K562 (cell line): ENCODE measurements around the gene NUDT2. TPM values are rescaled to one million over a fixed set of nuclear protein-coding genes. Genes with fewer than 3 reads are reported as not detected.

ENCODE experiments used
- GTF2F1 ChIP-seq: IDR thresholded peaks from 2 replicates; pipeline ENCODE4 v1.6.1; 2011; ENCODE audit warnings: low read depth, low read length, improper control_type of control experiment
- NFRKB ChIP-seq: fragments of 450-650 bp; IDR thresholded peaks from 2 replicates; pipeline ENCODE4 v1.6.1; 2016; ENCODE audit warnings: low read depth
- OTX1 ChIP-seq: fragments of 450-650 bp; formaldehyde crosslinking; IDR thresholded peaks from 2 replicates; pipeline ENCODE4 v1.4.0; 2022; ENCODE audit warnings: mild to moderate bottlenecking
- TBP ChIP-seq: optimal IDR thresholded peaks from 2 replicates; pipeline ENCODE3; 2011; ENCODE audit warnings: low read depth, low read length, improper control_type of control experiment
- ZFX ChIP-seq: sonication (generic); formaldehyde crosslinking; IDR thresholded peaks from 2 replicates; pipeline ENCODE4 v1.8.0; 2022; ENCODE audit warnings: mild to moderate bottlenecking, missing genetic modification reagents, moderate library complexity
- ZNF143 ChIP-seq: sonication (generic); formaldehyde crosslinking; IDR thresholded peaks from 2 replicates; pipeline ENCODE4 v1.9.0; 2022; ENCODE audit warnings: mild to moderate bottlenecking, missing genetic modification reagents
- ZNF75A ChIP-seq: fragments of 450-650 bp; formaldehyde crosslinking; IDR thresholded peaks from 2 replicates; pipeline ENCODE4 v1.4.0; 2020; ENCODE audit warnings: mild to moderate bottlenecking
- polyA plus RNA-seq, 8 experiments: library from polyadenylated mRNA; depleted of rRNA in 4 of 8; stranded (reverse) in 5 of 8; unstranded in 3 of 8; fragments of >200 nt; fragmentation: Nextera tagmentation in 2 of 8; fragmentation: Illumina TruSeq in 1 of 8; extraction: Ambion mirVana in 2 of 8; extraction: Trizol in 1 of 8; gene quantifications; 2 replicates each; pipeline versions ENCODE4 v1.2.1 to v1.2.3, GENCODE V29; 2011 to 2014; ENCODE audit warnings: inconsistent platforms in 1 of 8, missing spikeins in 1 of 8
- total RNA-seq, 7 experiments: library from RNA; depleted of rRNA in 6 of 7; stranded (reverse); fragments of >200 nt in 6 of 7; fragmentation: Illumina TruSeq in 2 of 7; extraction: Trizol in 2 of 7; gene quantifications; 2 replicates each; pipeline versions ENCODE4 v1.2.1 to v1.2.3, GENCODE V29; 2011 to 2021; ENCODE audit warnings: low replicate concordance in 1 of 7
- TF ChIP-seq, protein P1 (sequence below): sonication (generic); IDR thresholded peaks from 2 replicates; pipeline ENCODE4 v1.6.1; 2016
- TF ChIP-seq, protein P2 (sequence below): fragments of 250-450 bp; sonication (Bioruptor Pico); IDR thresholded peaks from 2 replicates; pipeline ENCODE4 v1.4.0; 2020; ENCODE audit warnings: mild to moderate bottlenecking, moderate library complexity, borderline replicate concordance
- TF ChIP-seq, protein P3 (sequence below): conservative IDR thresholded peaks from 2 replicates; pipeline ENCODE4 v1.6.1; 2011; ENCODE audit warnings: low read depth, mild to moderate bottlenecking, low read length; ENCODE audit not compliant: control insufficient read depth
- TF ChIP-seq, protein P4 (sequence below): fragments of 450-650 bp; IDR thresholded peaks from 2 replicates; pipeline ENCODE4 v1.6.1; 2016; ENCODE audit warnings: missing biosample characterization, missing genetic modification characterization
- TF ChIP-seq, protein P5 (sequence below), 3 experiments: fragments of 200-800 bp in 1 of 3; fragments of 250-450 bp in 1 of 3; fragments of 450-650 bp in 1 of 3; sonication (Bioruptor Pico) in 1 of 3; sonication (Bioruptor generic) in 1 of 3; formaldehyde crosslinking in 1 of 3; IDR thresholded peaks; 2 replicates each; pipeline versions ENCODE4 v1.6.1 to v1.8.0; 2016 to 2022; ENCODE audit warnings: mild to moderate bottlenecking in 2 of 3, missing genetic modification characterization in 2 of 3, missing compliant biosample characterization in 1 of 3, moderate library complexity in 1 of 3
- TF ChIP-seq, protein P6 (sequence below): sonication (generic); formaldehyde crosslinking; IDR thresholded peaks from 2 replicates; pipeline ENCODE4 v1.8.1; 2023; ENCODE audit warnings: mild to moderate bottlenecking, missing genetic modification reagents, moderate library complexity
- TF ChIP-seq, protein P7 (sequence below): fragments of 450-650 bp; IDR thresholded peaks from 2 replicates; pipeline ENCODE4 v1.6.1; 2016

NUDT2 gene
- total and polyA plus RNA-seq, 9 of the 15 experiments (the other 6 are each of a cell fraction or from before 2014, with no cell fraction given): 11.5 to 28.1 (median 19.0) TPM

DNA sequence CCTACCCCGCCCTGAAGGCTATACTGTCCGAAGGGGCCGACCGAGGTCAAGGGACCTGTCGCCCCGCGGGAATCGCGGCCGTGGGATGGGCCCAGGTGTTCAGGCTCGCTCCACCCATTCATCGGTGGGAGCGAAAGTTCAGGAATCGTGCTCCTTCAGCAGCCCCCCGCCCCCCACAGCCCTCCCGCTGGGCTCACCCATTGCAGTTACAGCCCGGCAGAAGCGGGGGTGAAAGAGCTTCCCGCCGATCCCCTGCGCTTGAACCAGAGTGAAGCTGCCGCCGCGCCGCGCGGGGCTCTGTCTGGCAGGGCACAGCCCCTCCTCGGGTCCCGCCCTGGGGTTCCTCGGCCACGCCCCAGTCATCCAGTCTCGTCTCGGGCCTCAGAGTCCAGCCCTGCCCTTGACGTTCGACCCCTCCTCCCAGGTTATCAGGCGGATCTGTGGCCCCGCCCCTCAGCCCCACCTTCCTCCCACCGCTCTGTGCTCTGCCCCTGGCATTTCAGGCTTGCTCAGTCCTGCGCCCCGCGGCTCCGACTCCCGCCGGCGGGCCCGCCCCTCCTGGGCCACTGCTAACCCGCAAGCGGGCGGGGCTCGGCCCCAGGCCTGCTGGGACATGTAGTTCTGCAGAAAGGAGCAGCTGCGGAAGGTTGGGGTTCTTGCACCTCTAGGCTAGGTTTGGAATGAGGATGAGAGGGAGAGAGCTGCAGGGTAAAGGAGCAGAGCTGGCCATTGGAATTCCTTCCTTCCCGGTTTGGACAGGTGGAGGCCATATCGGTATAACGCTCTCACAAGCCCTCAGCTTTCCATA lies 47.4 kb downstream of the NUDT2 start, which contains the start of gene MYORG (continued):
- TF ChIP-seq, protein P1, sequence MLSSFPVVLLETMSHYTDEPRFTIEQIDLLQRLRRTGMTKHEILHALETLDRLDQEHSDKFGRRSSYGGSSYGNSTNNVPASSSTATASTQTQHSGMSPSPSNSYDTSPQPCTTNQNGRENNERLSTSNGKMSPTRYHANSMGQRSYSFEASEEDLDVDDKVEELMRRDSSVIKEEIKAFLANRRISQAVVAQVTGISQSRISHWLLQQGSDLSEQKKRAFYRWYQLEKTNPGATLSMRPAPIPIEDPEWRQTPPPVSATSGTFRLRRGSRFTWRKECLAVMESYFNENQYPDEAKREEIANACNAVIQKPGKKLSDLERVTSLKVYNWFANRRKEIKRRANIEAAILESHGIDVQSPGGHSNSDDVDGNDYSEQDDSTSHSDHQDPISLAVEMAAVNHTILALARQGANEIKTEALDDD: no peak; the same call in 1 of the 2 replicates
- TF ChIP-seq ZNF75A (CRISPR knock-in tag) (no peak), NFRKB (no peak), OTX1 (no peak), GTF2F1 (no peak), ZNF143 (CRISPR knock-in tag) (peak; percentile 93), TBP (peak; percentile 18), ZFX (CRISPR knock-in tag) (peak; percentile 41; the same call in 1 of the 2 replicates)
- TF ChIP-seq, protein P2, sequence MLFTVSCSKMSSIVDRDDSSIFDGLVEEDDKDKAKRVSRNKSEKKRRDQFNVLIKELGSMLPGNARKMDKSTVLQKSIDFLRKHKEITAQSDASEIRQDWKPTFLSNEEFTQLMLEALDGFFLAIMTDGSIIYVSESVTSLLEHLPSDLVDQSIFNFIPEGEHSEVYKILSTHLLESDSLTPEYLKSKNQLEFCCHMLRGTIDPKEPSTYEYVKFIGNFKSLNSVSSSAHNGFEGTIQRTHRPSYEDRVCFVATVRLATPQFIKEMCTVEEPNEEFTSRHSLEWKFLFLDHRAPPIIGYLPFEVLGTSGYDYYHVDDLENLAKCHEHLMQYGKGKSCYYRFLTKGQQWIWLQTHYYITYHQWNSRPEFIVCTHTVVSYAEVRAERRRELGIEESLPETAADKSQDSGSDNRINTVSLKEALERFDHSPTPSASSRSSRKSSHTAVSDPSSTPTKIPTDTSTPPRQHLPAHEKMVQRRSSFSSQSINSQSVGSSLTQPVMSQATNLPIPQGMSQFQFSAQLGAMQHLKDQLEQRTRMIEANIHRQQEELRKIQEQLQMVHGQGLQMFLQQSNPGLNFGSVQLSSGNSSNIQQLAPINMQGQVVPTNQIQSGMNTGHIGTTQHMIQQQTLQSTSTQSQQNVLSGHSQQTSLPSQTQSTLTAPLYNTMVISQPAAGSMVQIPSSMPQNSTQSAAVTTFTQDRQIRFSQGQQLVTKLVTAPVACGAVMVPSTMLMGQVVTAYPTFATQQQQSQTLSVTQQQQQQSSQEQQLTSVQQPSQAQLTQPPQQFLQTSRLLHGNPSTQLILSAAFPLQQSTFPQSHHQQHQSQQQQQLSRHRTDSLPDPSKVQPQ (CRISPR knock-in tag): no peak
- TF ChIP-seq, protein P3, sequence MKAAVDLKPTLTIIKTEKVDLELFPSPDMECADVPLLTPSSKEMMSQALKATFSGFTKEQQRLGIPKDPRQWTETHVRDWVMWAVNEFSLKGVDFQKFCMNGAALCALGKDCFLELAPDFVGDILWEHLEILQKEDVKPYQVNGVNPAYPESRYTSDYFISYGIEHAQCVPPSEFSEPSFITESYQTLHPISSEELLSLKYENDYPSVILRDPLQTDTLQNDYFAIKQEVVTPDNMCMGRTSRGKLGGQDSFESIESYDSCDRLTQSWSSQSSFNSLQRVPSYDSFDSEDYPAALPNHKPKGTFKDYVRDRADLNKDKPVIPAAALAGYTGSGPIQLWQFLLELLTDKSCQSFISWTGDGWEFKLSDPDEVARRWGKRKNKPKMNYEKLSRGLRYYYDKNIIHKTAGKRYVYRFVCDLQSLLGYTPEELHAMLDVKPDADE: peak; percentile 81; the same call in 1 of the 2 replicates
- TF ChIP-seq, protein P4, sequence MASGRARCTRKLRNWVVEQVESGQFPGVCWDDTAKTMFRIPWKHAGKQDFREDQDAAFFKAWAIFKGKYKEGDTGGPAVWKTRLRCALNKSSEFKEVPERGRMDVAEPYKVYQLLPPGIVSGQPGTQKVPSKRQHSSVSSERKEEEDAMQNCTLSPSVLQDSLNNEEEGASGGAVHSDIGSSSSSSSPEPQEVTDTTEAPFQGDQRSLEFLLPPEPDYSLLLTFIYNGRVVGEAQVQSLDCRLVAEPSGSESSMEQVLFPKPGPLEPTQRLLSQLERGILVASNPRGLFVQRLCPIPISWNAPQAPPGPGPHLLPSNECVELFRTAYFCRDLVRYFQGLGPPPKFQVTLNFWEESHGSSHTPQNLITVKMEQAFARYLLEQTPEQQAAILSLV (tag): no peak
- TF ChIP-seq, protein P5, sequence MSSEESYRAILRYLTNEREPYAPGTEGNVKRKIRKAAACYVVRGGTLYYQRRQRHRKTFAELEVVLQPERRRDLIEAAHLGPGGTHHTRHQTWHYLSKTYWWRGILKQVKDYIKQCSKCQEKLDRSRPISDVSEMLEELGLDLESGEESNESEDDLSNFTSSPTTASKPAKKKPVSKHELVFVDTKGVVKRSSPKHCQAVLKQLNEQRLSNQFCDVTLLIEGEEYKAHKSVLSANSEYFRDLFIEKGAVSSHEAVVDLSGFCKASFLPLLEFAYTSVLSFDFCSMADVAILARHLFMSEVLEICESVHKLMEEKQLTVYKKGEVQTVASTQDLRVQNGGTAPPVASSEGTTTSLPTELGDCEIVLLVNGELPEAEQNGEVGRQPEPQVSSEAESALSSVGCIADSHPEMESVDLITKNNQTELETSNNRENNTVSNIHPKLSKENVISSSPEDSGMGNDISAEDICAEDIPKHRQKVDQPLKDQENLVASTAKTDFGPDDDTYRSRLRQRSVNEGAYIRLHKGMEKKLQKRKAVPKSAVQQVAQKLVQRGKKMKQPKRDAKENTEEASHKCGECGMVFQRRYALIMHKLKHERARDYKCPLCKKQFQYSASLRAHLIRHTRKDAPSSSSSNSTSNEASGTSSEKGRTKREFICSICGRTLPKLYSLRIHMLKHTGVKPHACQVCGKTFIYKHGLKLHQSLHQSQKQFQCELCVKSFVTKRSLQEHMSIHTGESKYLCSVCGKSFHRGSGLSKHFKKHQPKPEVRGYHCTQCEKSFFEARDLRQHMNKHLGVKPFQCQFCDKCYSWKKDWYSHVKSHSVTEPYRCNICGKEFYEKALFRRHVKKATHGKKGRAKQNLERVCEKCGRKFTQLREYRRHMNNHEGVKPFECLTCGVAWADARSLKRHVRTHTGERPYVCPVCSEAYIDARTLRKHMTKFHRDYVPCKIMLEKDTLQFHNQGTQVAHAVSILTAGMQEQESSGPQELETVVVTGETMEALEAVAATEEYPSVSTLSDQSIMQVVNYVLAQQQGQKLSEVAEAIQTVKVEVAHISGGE (CRISPR knock-in tag; IDR thresholded peaks at IDR 0.05): peak in 1 of 3 experiments; percentile 64; a peak in 1 of 6 replicates
- TF ChIP-seq, protein P6, sequence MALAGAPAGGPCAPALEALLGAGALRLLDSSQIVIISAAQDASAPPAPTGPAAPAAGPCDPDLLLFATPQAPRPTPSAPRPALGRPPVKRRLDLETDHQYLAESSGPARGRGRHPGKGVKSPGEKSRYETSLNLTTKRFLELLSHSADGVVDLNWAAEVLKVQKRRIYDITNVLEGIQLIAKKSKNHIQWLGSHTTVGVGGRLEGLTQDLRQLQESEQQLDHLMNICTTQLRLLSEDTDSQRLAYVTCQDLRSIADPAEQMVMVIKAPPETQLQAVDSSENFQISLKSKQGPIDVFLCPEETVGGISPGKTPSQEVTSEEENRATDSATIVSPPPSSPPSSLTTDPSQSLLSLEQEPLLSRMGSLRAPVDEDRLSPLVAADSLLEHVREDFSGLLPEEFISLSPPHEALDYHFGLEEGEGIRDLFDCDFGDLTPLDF (CRISPR knock-in tag): no peak
- TF ChIP-seq, protein P7, sequence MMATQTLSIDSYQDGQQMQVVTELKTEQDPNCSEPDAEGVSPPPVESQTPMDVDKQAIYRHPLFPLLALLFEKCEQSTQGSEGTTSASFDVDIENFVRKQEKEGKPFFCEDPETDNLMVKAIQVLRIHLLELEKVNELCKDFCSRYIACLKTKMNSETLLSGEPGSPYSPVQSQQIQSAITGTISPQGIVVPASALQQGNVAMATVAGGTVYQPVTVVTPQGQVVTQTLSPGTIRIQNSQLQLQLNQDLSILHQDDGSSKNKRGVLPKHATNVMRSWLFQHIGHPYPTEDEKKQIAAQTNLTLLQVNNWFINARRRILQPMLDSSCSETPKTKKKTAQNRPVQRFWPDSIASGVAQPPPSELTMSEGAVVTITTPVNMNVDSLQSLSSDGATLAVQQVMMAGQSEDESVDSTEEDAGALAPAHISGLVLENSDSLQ: peak; percentile 35; the same call in 1 of the 2 replicates
